HFFc6 (cell line): ENCODE measurements around the gene C22orf15. TPM values are rescaled to one million over a fixed set of nuclear protein-coding genes. Genes with fewer than 3 reads are reported as not detected.

Experiments used
- DNase-seq: peaks from one replicate; pipeline ENCODE4 v3.0.0-alpha.2; 2018
- H3K27ac Mint-ChIP-seq: 2 replicates; pipeline ENCODE4 v1.8.0; 2020; ENCODE audit warnings: mild to moderate bottlenecking, mixed read lengths
- H3K27me3 Mint-ChIP-seq: 2 replicates; pipeline ENCODE4 v1.8.0; 2021; ENCODE audit warnings: mild to moderate bottlenecking, moderate library complexity, mixed read lengths; ENCODE audit not compliant: insufficient read depth
- H3K36me3 Mint-ChIP-seq: 2 replicates; pipeline ENCODE4 v1.8.0; 2021; ENCODE audit warnings: low read depth, mixed read lengths
- H3K4me1 Mint-ChIP-seq: 2 replicates; pipeline ENCODE4 v1.8.0; 2020; ENCODE audit warnings: low read depth, mixed read lengths
- H3K4me3 Mint-ChIP-seq: 2 replicates; pipeline ENCODE4 v1.8.0; 2020; ENCODE audit warnings: mild to moderate bottlenecking, moderate library complexity, mixed read lengths
- H3K9me3 Mint-ChIP-seq: 2 replicates; pipeline ENCODE4 v1.8.0; 2020; ENCODE audit warnings: mild to moderate bottlenecking, mixed read lengths
- CTCF ChIP-seq: fragments of 200-600 bp; sonication (generic); IDR thresholded peaks from 2 replicates; pipeline ENCODE4 v1.5.0; 2021; ENCODE audit warnings: antibody characterized with exemption, mild to moderate bottlenecking
- total RNA-seq, 6 experiments: library from RNA; stranded (reverse); fragmentation: NEBNext Ultra II Directional; extraction: Animal tissue kit (Norgen Biotek cat#: 25700); gene quantifications; 2 replicates in 1 of 6; 3 replicates in 5 of 6; pipeline ENCODE4 v1.2.3, GENCODE V29; 2021

Gene C22orf15
- total RNA-seq, 6 experiments from 2014 or later, result 0.48 to 4.0 (median 1.1) TPM

- peaks cover 64% of the 10 kb centered on the region for H3K4me1 Mint-ChIP-seq
- H3K36me3 Mint-ChIP-seq, result peaks cover 18% of the 10 kb centered on the region; the same call in 1 of the 2 replicates
- H3K27me3 Mint-ChIP-seq, result no peaks in the 10 kb centered on the region; the same call in none of the 2 replicates
- no peak for DNase-seq
- 0 out of 2 replicates have a peak overlapping the region, but pooled peaks have one; percentile 62 for H3K27ac Mint-ChIP-seq
- H3K4me3 Mint-ChIP-seq, result peak overlapping the region; percentile 42; the same call in 1 of the 2 replicates
- no peak for TF ChIP-seq CTCF
- H3K9me3 Mint-ChIP-seq, result no peaks in the 10 kb centered on the region
Observed at GRCh38 chr22:23789121-23789520, 26.3 kb downstream of the C22orf15 start.

GRCh38 chr22:23789638-23790037 lies 26.8 kb downstream of the C22orf15 start:
- Mint-ChIP-seq H3K4me3 (peak overlapping the region; percentile 42), H3K27ac (peak overlapping the region; percentile 62), H3K27me3 (no peaks in the 10 kb centered on the region; the same call in none of the 2 replicates), H3K4me1 (peaks cover 59% of the 10 kb centered on the region), H3K36me3 (peaks cover 18% of the 10 kb centered on the region; the same call in 1 of the 2 replicates), H3K9me3 (no peaks in the 10 kb centered on the region)
- TF ChIP-seq CTCF, result no peak; the same call in 1 of the 2 replicates
- DNase-seq, result no peak

GRCh38 chr22:23790819-23791737 lies 28.3 kb downstream of the C22orf15 start:
- TF ChIP-seq CTCF, result no peak
- Mint-ChIP-seq H3K27me3 (no peaks in the 10 kb centered on the region; the same call in 1 of the 2 replicates), H3K4me1 (peaks cover 56% of the 10 kb centered on the region), H3K9me3 (no peaks in the 10 kb centered on the region), H3K4me3 (peak overlapping the region; percentile 58), H3K36me3 (peaks cover 19% of the 10 kb centered on the region), H3K27ac (peak overlapping the region; percentile 79)
- peak; percentile 49 for DNase-seq

- no peak for DNase-seq
- H3K4me3 Mint-ChIP-seq, result peak overlapping the region; percentile 58
- no peak for TF ChIP-seq CTCF
- H3K27ac Mint-ChIP-seq, result peak overlapping the region; percentile 79
- no peaks in the 10 kb centered on the region for H3K9me3 Mint-ChIP-seq
- H3K27me3 Mint-ChIP-seq, result no peaks in the 10 kb centered on the region; the same call in 1 of the 2 replicates
- H3K4me1 Mint-ChIP-seq, result peaks cover 49% of the 10 kb centered on the region
- peaks cover 27% of the 10 kb centered on the region for H3K36me3 Mint-ChIP-seq
Observed at GRCh38 chr22:23791738-23792645, 29.2 kb downstream of the C22orf15 start.

GRCh38 chr22:23793326-23793725 lies 30.5 kb downstream of the C22orf15 start:
- Mint-ChIP-seq H3K9me3 (no peaks in the 10 kb centered on the region), H3K36me3 (peaks cover 27% of the 10 kb centered on the region), H3K27ac (peak overlapping the region; percentile 54; the same call in 1 of the 2 replicates), H3K27me3 (no peaks in the 10 kb centered on the region; the same call in 1 of the 2 replicates), H3K4me3 (no peak overlapping the region), H3K4me1 (peaks cover 41% of the 10 kb centered on the region)
- no peak for TF ChIP-seq CTCF
- DNase-seq, result no peak
